K562 (cell line): ENCODE measurements around the gene TMC1.

ENCODE experiments used
- CREB1 ChIP-seq, 2 experiments: sonication (generic) in 1 of 2; formaldehyde crosslinking in 1 of 2; IDR thresholded peaks; 2 replicates each; pipeline versions ENCODE4 v1.6.1 to v1.8.0; 2012 to 2022; ENCODE audit warnings: inconsistent platforms in 1 of 2, mild to moderate bottlenecking in 1 of 2, missing genetic modification reagents in 1 of 2, moderate library complexity in 1 of 2
- EGR1 ChIP-seq: fragments of 450-650 bp; conservative IDR thresholded peaks from 2 replicates; pipeline ENCODE4 v1.6.1; 2017; ENCODE audit warnings: mild to moderate bottlenecking
- FOXJ3 ChIP-seq: sonication (generic); formaldehyde crosslinking; IDR thresholded peaks from 2 replicates; pipeline ENCODE4 v1.4.0; 2020; ENCODE audit warnings: mild to moderate bottlenecking, missing genetic modification reagents
- MEF2A ChIP-seq: IDR thresholded peaks from 2 replicates; pipeline ENCODE4 v1.6.1; 2011; ENCODE audit warnings: low read depth, mild to moderate bottlenecking, low read length, moderate library complexity; ENCODE audit not compliant: control insufficient read depth
- POLR2AphosphoS2 ChIP-seq: IDR thresholded peaks from 2 replicates; pipeline ENCODE4 v1.6.1; 2012; ENCODE audit warnings: low read length, improper control_type of control experiment
- TF ChIP-seq, protein P1 (sequence below): sonication (generic); formaldehyde crosslinking; IDR thresholded peaks from 2 replicates; pipeline ENCODE4 v1.8.1; 2023; ENCODE audit warnings: mild to moderate bottlenecking, missing genetic modification reagents

DNA sequence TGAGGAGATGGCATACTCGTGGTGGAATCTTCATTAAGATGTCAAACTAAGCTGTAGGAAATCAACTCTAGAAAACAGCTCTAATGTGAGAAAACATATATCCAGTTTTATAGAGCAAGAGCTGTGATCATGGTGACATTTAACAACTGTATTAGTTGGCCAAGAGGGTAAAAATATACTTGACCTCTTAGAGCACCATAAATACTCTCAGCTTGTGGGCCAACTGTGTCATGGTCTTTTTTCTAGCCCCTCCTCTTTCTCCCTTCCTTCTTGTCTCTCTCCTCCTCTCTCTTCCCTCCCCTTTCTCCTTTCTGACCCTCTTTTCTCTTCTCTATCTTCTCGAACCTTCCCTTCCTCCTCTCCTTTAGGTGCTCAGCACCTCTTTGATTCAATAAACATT is 54.7 kb downstream of the TMC1 start:
- TF ChIP-seq MEF2A = no peak
- no peak for TF ChIP-seq CREB1 (IDR thresholded peaks at IDR 0.05)
- TF ChIP-seq CREB1 (CRISPR knock-in tag; IDR thresholded peaks at IDR 0.05) = no peak
- TF ChIP-seq POLR2AphosphoS2 = no peak
- TF ChIP-seq, protein P1, sequence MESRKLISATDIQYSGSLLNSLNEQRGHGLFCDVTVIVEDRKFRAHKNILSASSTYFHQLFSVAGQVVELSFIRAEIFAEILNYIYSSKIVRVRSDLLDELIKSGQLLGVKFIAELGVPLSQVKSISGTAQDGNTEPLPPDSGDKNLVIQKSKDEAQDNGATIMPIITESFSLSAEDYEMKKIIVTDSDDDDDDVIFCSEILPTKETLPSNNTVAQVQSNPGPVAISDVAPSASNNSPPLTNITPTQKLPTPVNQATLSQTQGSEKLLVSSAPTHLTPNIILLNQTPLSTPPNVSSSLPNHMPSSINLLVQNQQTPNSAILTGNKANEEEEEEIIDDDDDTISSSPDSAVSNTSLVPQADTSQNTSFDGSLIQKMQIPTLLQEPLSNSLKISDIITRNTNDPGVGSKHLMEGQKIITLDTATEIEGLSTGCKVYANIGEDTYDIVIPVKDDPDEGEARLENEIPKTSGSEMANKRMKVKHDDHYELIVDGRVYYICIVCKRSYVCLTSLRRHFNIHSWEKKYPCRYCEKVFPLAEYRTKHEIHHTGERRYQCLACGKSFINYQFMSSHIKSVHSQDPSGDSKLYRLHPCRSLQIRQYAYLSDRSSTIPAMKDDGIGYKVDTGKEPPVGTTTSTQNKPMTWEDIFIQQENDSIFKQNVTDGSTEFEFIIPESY (CRISPR knock-in tag) = no peak
- no peak for TF ChIP-seq EGR1
- no peak for TF ChIP-seq FOXJ3 (CRISPR knock-in tag)
